Suprapubic skin (tissue), 3 donors: ENCODE data around the gene RAB35.

Experiments
- CTCF ChIP-seq, 2 donors: fragments of 200-600 bp in 1 of 2; fragments of 450-650 bp in 1 of 2; sonication (generic) in 1 of 2; IDR thresholded peaks; one replicate each; pipeline ENCODE4 v1.5.1; 2016 to 2019; ENCODE audit warnings: antibody characterized with exemption in 2 of 2, mild to moderate bottlenecking in 1 of 2, moderate library complexity in 1 of 2
- POLR2A ChIP-seq, 2 donors: fragments of 450-650 bp; IDR thresholded peaks; one replicate each; pipeline ENCODE4 v1.6.1; 2017; ENCODE audit warnings: antibody characterized with exemption in 2 of 2, mild to moderate bottlenecking in 2 of 2, moderate library complexity in 2 of 2

- TF ChIP-seq POLR2A (IDR thresholded peaks at IDR 0.05): peak; percentile 49 to 60
- TF ChIP-seq CTCF (IDR thresholded peaks at IDR 0.05): no peak
Observed at GRCh38 chr12:120116792-120117651, 469 bp upstream of the RAB35 start.
